Vagina (tissue), 2 donors: ENCODE data around the gene ZSWIM6.

Source experiments
- CTCF ChIP-seq, 3 experiments: fragments of 450-650 bp in 2 of 3; fragments of 200-600 bp in 1 of 3; sonication (generic) in 1 of 3; IDR thresholded peaks; one replicate each; pipeline ENCODE4 v1.5.1; 2017 to 2019; ENCODE audit warnings: antibody characterized with exemption in 3 of 3, mild to moderate bottlenecking in 2 of 3, moderate library complexity in 2 of 3
- POLR2AphosphoS5 ChIP-seq, 2 donors: sonication (generic); formaldehyde crosslinking; IDR thresholded peaks; one replicate each; pipeline ENCODE4 v1.9.0; 2017; ENCODE audit warnings: antibody characterized with exemption in 2 of 2, mild to moderate bottlenecking in 2 of 2, low read depth in 1 of 2; ENCODE audit not compliant: insufficient read depth in 1 of 2

DNA sequence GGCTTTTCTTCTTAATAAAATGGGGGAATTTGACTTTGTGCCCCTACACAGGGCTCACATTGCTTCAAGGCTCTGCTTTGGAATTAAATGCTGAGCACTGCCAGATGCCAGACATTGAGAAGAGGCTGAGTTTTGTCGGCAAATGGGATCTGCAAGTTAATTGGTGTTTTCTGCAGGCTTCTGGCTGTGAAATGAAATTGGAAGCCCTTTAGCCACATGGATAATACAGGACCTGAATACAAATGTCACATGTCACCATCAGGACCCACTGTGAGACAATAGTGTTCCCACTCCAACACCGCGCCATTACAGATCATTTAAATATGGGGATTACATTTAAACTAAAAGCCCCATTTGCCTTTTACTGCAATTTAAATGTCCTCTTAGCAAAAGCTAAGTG is 164.4 kb downstream of the ZSWIM6 start:
- no peak for TF ChIP-seq CTCF (IDR thresholded peaks at IDR 0.05)
- no peak for TF ChIP-seq POLR2AphosphoS5 (IDR thresholded peaks at IDR 0.05; ENCODE audit: insufficient read depth in 1 of 2, low read depth in 1 of 2)
